ENCODE results near the gene INTS4.
"Not testable (repeated sequence)": the region's sequence is repeated elsewhere in the genome, so short reads cannot be mapped to it uniquely, and the experiment has no call there.

INTS4 gene

GRCh38 chr11:77891703-77892102 is 102.8 kb downstream of the INTS4 start:
- H3K4me3 ChIP-seq (ENCODE audit: low read length); H3K36me3 ChIP-seq (ENCODE audit: control insufficient read depth, low read length); H3K27me3 ChIP-seq (ENCODE audit: control insufficient read depth, low read length); H3K9me3 ChIP-seq (ENCODE audit: control insufficient read depth, insufficient read depth, low read length); H3K27ac ChIP-seq (ENCODE audit: low read depth, low read length); H3K9me2 ChIP-seq (replicated peaks; ENCODE audit: control insufficient read depth, low read length); H3K79me2 ChIP-seq (ENCODE audit: control insufficient read depth, low read length); H3F3A ChIP-seq (ENCODE audit: control insufficient read depth, insufficient read depth); H3K4me1 ChIP-seq (ENCODE audit: control insufficient read depth, low read length); H3K4me2 ChIP-seq (ENCODE audit: low read length); H4K20me1 ChIP-seq (ENCODE audit: control insufficient read depth, insufficient read depth, low read depth, low read length): not testable (repeated sequence)

GRCh38 chr11:77891256-77891655 is 103.2 kb downstream of the INTS4 start:
- not testable (repeated sequence) for H3K36me3 ChIP-seq (ENCODE audit: control insufficient read depth, low read length); H3K4me1 ChIP-seq (ENCODE audit: control insufficient read depth, low read length); H3K79me2 ChIP-seq (ENCODE audit: control insufficient read depth, low read length); H3K4me3 ChIP-seq (ENCODE audit: low read length); H3K27me3 ChIP-seq (ENCODE audit: control insufficient read depth, low read length); H3K4me2 ChIP-seq (ENCODE audit: low read length); H3K9me3 ChIP-seq (ENCODE audit: control insufficient read depth, insufficient read depth, low read length); H3K9me2 ChIP-seq (replicated peaks; ENCODE audit: control insufficient read depth, low read length); H3F3A ChIP-seq (ENCODE audit: control insufficient read depth, insufficient read depth); H4K20me1 ChIP-seq (ENCODE audit: control insufficient read depth, insufficient read depth, low read depth, low read length); H3K27ac ChIP-seq (ENCODE audit: low read depth, low read length)

- H3K9me3 ChIP-seq (ENCODE audit: control insufficient read depth, insufficient read depth, low read length); H3F3A ChIP-seq (ENCODE audit: control insufficient read depth, insufficient read depth); H3K79me2 ChIP-seq (ENCODE audit: control insufficient read depth, low read length); H3K9me2 ChIP-seq (replicated peaks; ENCODE audit: control insufficient read depth, low read length); H3K4me1 ChIP-seq (ENCODE audit: control insufficient read depth, low read length); H3K27ac ChIP-seq (ENCODE audit: low read depth, low read length); H3K4me3 ChIP-seq (ENCODE audit: low read length); H4K20me1 ChIP-seq (ENCODE audit: control insufficient read depth, insufficient read depth, low read depth, low read length); H3K27me3 ChIP-seq (ENCODE audit: control insufficient read depth, low read length); H3K4me2 ChIP-seq (ENCODE audit: low read length); H3K36me3 ChIP-seq (ENCODE audit: control insufficient read depth, low read length): not testable (repeated sequence)
Observed at GRCh38 chr11:77890619-77891056, 103.8 kb downstream of the INTS4 start.

- not testable (repeated sequence) for H3K4me1 ChIP-seq (ENCODE audit: control insufficient read depth, low read length); H3K79me2 ChIP-seq (ENCODE audit: control insufficient read depth, low read length); H3F3A ChIP-seq (ENCODE audit: control insufficient read depth, insufficient read depth); H3K27me3 ChIP-seq (ENCODE audit: control insufficient read depth, low read length); H3K9me3 ChIP-seq (ENCODE audit: control insufficient read depth, insufficient read depth, low read length); H3K27ac ChIP-seq (ENCODE audit: low read depth, low read length); H3K4me3 ChIP-seq (ENCODE audit: low read length); H4K20me1 ChIP-seq (ENCODE audit: control insufficient read depth, insufficient read depth, low read depth, low read length); H3K4me2 ChIP-seq (ENCODE audit: low read length); H3K9me2 ChIP-seq (replicated peaks; ENCODE audit: control insufficient read depth, low read length); H3K36me3 ChIP-seq (ENCODE audit: control insufficient read depth, low read length)
Observed at GRCh38 chr11:77890100-77890614, 104.3 kb downstream of the INTS4 start.

- not testable (repeated sequence) for H3K27ac ChIP-seq (ENCODE audit: low read depth, low read length); H3F3A ChIP-seq (ENCODE audit: control insufficient read depth, insufficient read depth); H3K27me3 ChIP-seq (ENCODE audit: control insufficient read depth, low read length); H3K9me2 ChIP-seq (replicated peaks; ENCODE audit: control insufficient read depth, low read length); H3K4me2 ChIP-seq (ENCODE audit: low read length); H3K79me2 ChIP-seq (ENCODE audit: control insufficient read depth, low read length); H3K9me3 ChIP-seq (ENCODE audit: control insufficient read depth, insufficient read depth, low read length); H4K20me1 ChIP-seq (ENCODE audit: control insufficient read depth, insufficient read depth, low read depth, low read length); H3K4me3 ChIP-seq (ENCODE audit: low read length); H3K4me1 ChIP-seq (ENCODE audit: control insufficient read depth, low read length)
- H3K36me3 ChIP-seq (ENCODE audit: control insufficient read depth, low read length), result peaks cover 11% of the 10 kb centered on the region
Observed at GRCh38 chr11:77889045-77889444, 105.4 kb downstream of the INTS4 start.

GRCh38 chr11:77886401-77886800 is 108.1 kb downstream of the INTS4 start:
- Histone ChIP-seq H3K27me3 (ENCODE audit: control insufficient read depth, low read length) (no peaks in the 10 kb centered on the region), H3K27ac (ENCODE audit: low read depth, low read length) (no peak overlapping the region), H3K9me2 (replicated peaks; ENCODE audit: control insufficient read depth, low read length) (no peaks in the 10 kb centered on the region), H4K20me1 (ENCODE audit: control insufficient read depth, insufficient read depth, low read depth, low read length) (no peaks in the 10 kb centered on the region), H3K79me2 (ENCODE audit: control insufficient read depth, low read length) (no peaks in the 10 kb centered on the region), H3K9me3 (ENCODE audit: control insufficient read depth, insufficient read depth, low read length) (no peaks in the 10 kb centered on the region), H3K4me2 (ENCODE audit: low read length) (no peak overlapping the region), H3K36me3 (ENCODE audit: control insufficient read depth, low read length) (peaks cover 21% of the 10 kb centered on the region), H3F3A (ENCODE audit: control insufficient read depth, insufficient read depth) (no peaks in the 10 kb centered on the region), H3K4me1 (ENCODE audit: control insufficient read depth, low read length) (no peaks in the 10 kb centered on the region), H3K4me3 (ENCODE audit: low read length) (no peak overlapping the region)
- TF ChIP-seq CTCF (IDR thresholded peaks at IDR 0.05; ENCODE audit: low read depth, low read length, poor library complexity, severe bottlenecking) (no peak), EZH2phosphoT487 (IDR thresholded peaks at IDR 0.05; ENCODE audit: borderline replicate concordance, low read length) (no peak)
